Measurements from ENCODE around the gene REEP6. TPM values are rescaled to one million over a fixed set of nuclear protein-coding genes. Genes with fewer than 3 reads are reported as not detected.

REEP6 gene
- total RNA-seq, 1 experiment from 2014 or later, result 10.5 TPM

DNA sequence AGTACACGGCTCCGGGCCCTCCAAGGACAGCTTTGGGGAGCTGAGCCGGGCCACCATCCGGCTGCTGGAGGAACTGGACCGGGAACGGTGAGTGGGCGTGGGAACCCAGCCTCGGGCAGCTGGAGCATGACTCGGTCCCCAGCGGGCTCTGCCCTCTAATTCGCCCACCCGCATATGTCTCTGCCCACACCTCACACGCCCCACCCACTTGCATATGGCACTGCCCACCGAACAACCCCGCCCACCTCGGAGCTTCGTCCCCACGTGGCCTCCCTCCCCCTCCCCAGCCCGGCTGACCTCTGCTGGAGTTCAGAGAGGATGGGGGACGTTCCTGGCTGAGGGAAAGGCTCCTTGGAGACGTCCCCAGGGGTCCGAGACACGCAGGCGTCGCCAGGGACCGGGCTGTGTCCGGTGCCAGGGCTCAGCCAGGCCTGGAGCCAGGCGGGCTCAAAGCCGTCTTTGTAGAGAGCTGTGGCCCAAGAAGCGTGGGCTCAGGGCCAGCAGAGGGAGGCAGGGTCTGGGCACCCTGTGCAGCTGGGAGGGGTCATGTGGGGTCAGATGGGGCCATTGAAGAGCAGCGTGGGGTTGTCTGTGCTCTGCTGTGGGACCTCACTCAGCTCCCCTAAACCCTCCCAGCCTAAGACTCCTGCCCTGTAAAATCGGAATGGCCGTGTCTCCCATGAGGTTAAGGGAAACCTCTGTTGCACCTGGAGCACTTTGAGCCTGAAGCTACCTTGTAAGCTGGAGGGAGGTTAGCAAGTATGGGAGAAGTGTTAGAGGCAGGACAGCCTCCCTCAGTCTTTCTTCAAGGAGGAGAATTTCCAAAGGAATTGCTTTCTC is 37.2 kb upstream of the REEP6 start:
- Histone ChIP-seq H3K14ac (ENCODE audit: insufficient read depth, low read length) (no peak overlapping the region), H4K5ac (ENCODE audit: insufficient read length, low read depth, low read length) (no peak overlapping the region), H2BK20ac (ENCODE audit: low read depth, low read length, poor library complexity, severe bottlenecking) (no peak overlapping the region), H3K23ac (ENCODE audit: insufficient read length, low read depth, low read length) (no peak overlapping the region), H2BK12ac (ENCODE audit: insufficient read length, low read depth, low read length) (no peak overlapping the region), H3K23me2 (ENCODE audit: insufficient read length, low read depth, low read length, poor library complexity, severe bottlenecking) (peaks cover 15% of the 10 kb centered on the region), H3K79me2 (ENCODE audit: insufficient read depth, low read length) (no peaks in the 10 kb centered on the region), H3K9me3 (ENCODE audit: control insufficient read depth, low read depth, low read length) (no peaks in the 10 kb centered on the region), H3K27me3 (ENCODE audit: insufficient read depth, low read length) (peaks cover 14% of the 10 kb centered on the region; the same call in 1 of the 2 replicates), H2AK5ac (ENCODE audit: insufficient read length, low read length) (no peak overlapping the region), H2BK120ac (ENCODE audit: low read depth, low read length, poor library complexity, severe bottlenecking) (no peak overlapping the region), H4K91ac (ENCODE audit: insufficient read length, low read depth, low read length) (no peak overlapping the region), H3K4ac (ENCODE audit: low read depth, low read length) (no peak overlapping the region), H4K8ac (replicated peaks; ENCODE audit: insufficient read length, low read depth, low read length) (no peak overlapping the region), H3K18ac (ENCODE audit: insufficient read length, low read depth, low read length) (no peak overlapping the region), H3K27ac (ENCODE audit: insufficient read length, low read depth, low read length) (no peak overlapping the region), H3K9ac (ENCODE audit: extremely low read depth, insufficient read length, low read length) (no peak overlapping the region), H4K20me1 (ENCODE audit: control insufficient read depth, insufficient read depth, insufficient read length) (no peaks in the 10 kb centered on the region), H3K79me1 (ENCODE audit: insufficient read depth, low read depth, low read length, poor library complexity, severe bottlenecking) (no peaks in the 10 kb centered on the region), H2BK15ac (ENCODE audit: low read depth, low read length) (peak overlapping the region; percentile 27; the same call in 1 of the 2 replicates), H3K56ac (ENCODE audit: insufficient read length, low read depth, low read length) (no peak overlapping the region), H2BK5ac (ENCODE audit: insufficient read length, low read length) (no peak overlapping the region), H2AFZ (ENCODE audit: low read length) (no peak overlapping the region), H3T11ph (ENCODE audit: low read length) (no peak overlapping the region), H3K4me2 (ENCODE audit: insufficient read depth, insufficient read length, low read length) (no peak overlapping the region), H3K4me1 (ENCODE audit: insufficient read depth, low read length) (no peaks in the 10 kb centered on the region; the same call in 1 of the 2 replicates)
- Mint-ChIP-seq H3K27me3 (ENCODE audit: low read depth) (peaks cover 83% of the 10 kb centered on the region), H3K27ac (no peak overlapping the region), H3K4me3 (peak overlapping the region in 1 of 2 experiments; percentile 62; a peak in 1 of 5 replicates), H3K36me3 (ENCODE audit: insufficient read depth in 1 of 3, low read depth in 3 of 3) (peaks cover 0 to 9% (median 2%) of the 10 kb centered on the region in 3 experiments; a peak in 1 of 7 replicates), H3K9me3 (no peaks in the 10 kb centered on the region; a peak in 1 of 5 replicates), H3K4me1 (peaks cover 16 to 44% of the 10 kb centered on the region in 2 experiments)
- DNase-seq, result peak; percentile 63
- TF ChIP-seq, protein P1, sequence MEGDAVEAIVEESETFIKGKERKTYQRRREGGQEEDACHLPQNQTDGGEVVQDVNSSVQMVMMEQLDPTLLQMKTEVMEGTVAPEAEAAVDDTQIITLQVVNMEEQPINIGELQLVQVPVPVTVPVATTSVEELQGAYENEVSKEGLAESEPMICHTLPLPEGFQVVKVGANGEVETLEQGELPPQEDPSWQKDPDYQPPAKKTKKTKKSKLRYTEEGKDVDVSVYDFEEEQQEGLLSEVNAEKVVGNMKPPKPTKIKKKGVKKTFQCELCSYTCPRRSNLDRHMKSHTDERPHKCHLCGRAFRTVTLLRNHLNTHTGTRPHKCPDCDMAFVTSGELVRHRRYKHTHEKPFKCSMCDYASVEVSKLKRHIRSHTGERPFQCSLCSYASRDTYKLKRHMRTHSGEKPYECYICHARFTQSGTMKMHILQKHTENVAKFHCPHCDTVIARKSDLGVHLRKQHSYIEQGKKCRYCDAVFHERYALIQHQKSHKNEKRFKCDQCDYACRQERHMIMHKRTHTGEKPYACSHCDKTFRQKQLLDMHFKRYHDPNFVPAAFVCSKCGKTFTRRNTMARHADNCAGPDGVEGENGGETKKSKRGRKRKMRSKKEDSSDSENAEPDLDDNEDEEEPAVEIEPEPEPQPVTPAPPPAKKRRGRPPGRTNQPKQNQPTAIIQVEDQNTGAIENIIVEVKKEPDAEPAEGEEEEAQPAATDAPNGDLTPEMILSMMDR (conservative IDR thresholded peaks at IDR 0.05), result no peak
- WGBS (ENCODE audit: extremely low coverage, insufficient read length, low lambda C conversion rate), result no CpG with 5 or more reads among the region's 33 CpGs
